Activated CD8-positive, alpha-beta T cell treated with anti-CD3 and anti-CD28 coated beads for 36 hours (primary cell): ENCODE measurements around the gene CECR2. TPM values are rescaled to one million over a fixed set of nuclear protein-coding genes. Genes with fewer than 3 reads are reported as not detected.

Experiments used
- ATAC-seq: fragments of 200-7000 bp; cut with Tn5 transposase; one replicate; pipeline ENCODE4 v1.10.0; 2021; ENCODE audit warnings: mild to moderate bottlenecking, moderate library complexity
- CTCF ChIA-PET: fragments of 350-600 bp; sonication (Branson Sonifier 250); formaldehyde crosslinking; loops from one replicate; lab custom pipeline; 2021; ENCODE audit warnings: antibody characterized with exemption; lab: Charles Lee
- POLR2A ChIA-PET: fragments of 350-600 bp; sonication (Branson Sonifier 250); formaldehyde crosslinking; loops from one replicate; lab custom pipeline; 2021; ENCODE audit warnings: antibody characterized with exemption; lab: Charles Lee
- DNase-seq: peaks from one replicate; pipeline ENCODE4 v3.0.0-alpha.2; 2020
- H3K27ac Mint-ChIP-seq: one replicate; pipeline ENCODE4 v1.8.0; 2021; ENCODE audit warnings: mild to moderate bottlenecking, mixed read lengths
- H3K27me3 Mint-ChIP-seq: one replicate; pipeline ENCODE4 v1.8.0; 2021; ENCODE audit warnings: mixed read lengths
- H3K36me3 Mint-ChIP-seq: one replicate; pipeline ENCODE4 v1.8.0; 2021; ENCODE audit warnings: low read depth, mixed read lengths
- H3K4me1 Mint-ChIP-seq: one replicate; pipeline ENCODE4 v1.8.0; 2021; ENCODE audit warnings: low read depth, mixed read lengths
- H3K4me3 Mint-ChIP-seq: one replicate; pipeline ENCODE4 v1.8.0; 2021; ENCODE audit warnings: mild to moderate bottlenecking, moderate library complexity, mixed read lengths
- H3K9me3 Mint-ChIP-seq: one replicate; pipeline ENCODE4 v1.8.0; 2021; ENCODE audit warnings: mixed read lengths
- intact Hi-C: fragments of 100-400 bp; cut with micrococcal nuclease; formaldehyde crosslinking; loops from one replicate; pipeline ENCODE4 v1.10.0; 2022
- total RNA-seq, 2 experiments: library from RNA; stranded (reverse); gene quantifications; one replicate each; pipeline ENCODE4 v1.2.3, GENCODE V29; 2021
- TF ChIP-seq, protein P1 (sequence below): fragments of 200-600 bp; IDR thresholded peaks from one replicate; pipeline ENCODE4 v1.8.0; 2022; ENCODE audit warnings: antibody characterized with exemption, mild to moderate bottlenecking

CECR2 gene
- total RNA-seq, 2 experiments from 2014 or later = 0.11 to 0.16 TPM

DNA sequence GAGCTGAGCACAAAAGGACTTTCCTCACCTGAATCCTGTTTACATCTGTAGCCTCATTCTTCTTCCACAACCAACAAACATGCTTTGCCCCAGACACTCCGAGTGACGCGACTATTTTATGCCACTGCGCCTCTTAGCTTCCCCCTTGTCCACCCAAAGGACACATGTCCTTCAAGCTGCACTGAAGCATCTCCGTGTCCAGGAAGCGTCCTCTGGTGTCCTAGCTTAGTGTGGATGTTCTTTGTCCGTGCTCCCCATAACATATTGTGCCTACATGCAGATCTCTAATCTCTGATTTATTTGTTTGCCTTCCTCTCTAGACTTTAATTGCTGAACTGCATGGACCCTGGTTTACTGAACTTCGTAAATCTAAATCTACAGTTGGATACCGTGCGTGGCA lies 20.1 kb upstream of the CECR2 start:
- ChIA-PET POLR2A (no interaction called here), CTCF (interaction anchor here (1.4 kb wide), 1 partner anchor 177 kb away, joined by 3 read pairs; no protein-coding TSS in a partner anchor)
- Mint-ChIP-seq H3K9me3 (no peaks in the 10 kb centered on the region), H3K4me1 (no peaks in the 10 kb centered on the region), H3K27me3 (no peaks in the 10 kb centered on the region), H3K36me3 (no peaks in the 10 kb centered on the region), H3K4me3 (no peak overlapping the region), H3K27ac (no peak overlapping the region)
- DNase-seq (no peak), ATAC-seq (no peak)
- intact Hi-C loops = no loop called here
- TF ChIP-seq, protein P1, sequence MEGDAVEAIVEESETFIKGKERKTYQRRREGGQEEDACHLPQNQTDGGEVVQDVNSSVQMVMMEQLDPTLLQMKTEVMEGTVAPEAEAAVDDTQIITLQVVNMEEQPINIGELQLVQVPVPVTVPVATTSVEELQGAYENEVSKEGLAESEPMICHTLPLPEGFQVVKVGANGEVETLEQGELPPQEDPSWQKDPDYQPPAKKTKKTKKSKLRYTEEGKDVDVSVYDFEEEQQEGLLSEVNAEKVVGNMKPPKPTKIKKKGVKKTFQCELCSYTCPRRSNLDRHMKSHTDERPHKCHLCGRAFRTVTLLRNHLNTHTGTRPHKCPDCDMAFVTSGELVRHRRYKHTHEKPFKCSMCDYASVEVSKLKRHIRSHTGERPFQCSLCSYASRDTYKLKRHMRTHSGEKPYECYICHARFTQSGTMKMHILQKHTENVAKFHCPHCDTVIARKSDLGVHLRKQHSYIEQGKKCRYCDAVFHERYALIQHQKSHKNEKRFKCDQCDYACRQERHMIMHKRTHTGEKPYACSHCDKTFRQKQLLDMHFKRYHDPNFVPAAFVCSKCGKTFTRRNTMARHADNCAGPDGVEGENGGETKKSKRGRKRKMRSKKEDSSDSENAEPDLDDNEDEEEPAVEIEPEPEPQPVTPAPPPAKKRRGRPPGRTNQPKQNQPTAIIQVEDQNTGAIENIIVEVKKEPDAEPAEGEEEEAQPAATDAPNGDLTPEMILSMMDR = no peak

DNA sequence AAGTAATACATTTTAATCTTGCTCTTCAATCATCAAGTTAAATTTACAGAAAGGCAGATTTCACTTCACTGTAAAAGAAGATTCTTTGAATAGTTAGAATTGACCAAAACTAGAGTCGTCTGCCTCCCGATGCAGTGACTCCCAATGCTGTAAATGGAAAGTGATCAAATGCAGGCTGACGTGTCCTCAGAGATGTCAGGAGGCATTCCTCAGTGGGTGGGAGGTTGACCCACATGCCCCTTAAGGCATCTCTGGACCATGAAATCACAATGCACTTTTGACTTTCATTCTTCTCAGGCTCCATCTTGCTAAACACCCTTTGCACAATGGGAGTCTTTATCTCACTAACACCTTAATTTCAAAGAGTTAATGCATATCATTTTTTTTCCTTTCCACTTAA lies 19.0 kb upstream of the CECR2 start:
- Mint-ChIP-seq H3K36me3 (no peaks in the 10 kb centered on the region), H3K27me3 (no peaks in the 10 kb centered on the region), H3K27ac (no peak overlapping the region), H3K4me1 (no peaks in the 10 kb centered on the region), H3K4me3 (no peak overlapping the region), H3K9me3 (no peaks in the 10 kb centered on the region)
- intact Hi-C loops = no loop called here
- TF ChIP-seq, protein P1 = no peak
- DNase-seq (no peak), ATAC-seq (no peak)
- CTCF ChIA-PET = no interaction called here
- POLR2A ChIA-PET = no interaction called here

DNA sequence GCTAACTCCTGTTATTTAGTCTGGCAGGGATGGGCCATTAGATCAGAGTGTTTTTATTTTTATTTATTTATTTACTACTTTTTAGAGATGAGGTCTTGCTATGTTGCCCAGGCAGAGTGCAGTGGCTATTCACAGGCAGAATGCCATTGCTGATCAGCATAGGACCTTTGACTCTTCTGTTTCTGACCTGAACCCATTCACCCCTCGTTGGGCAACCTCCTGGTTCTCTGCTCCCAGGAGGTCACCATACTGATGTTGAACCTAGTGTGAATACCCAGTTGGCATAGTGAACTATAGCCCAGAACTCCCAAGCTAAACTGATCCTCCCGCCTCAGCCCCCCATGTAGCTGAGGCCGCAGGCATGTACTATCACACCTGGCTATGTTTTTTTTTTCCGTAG lies 16.5 kb upstream of the CECR2 start:
- intact Hi-C loops = no loop called here
- DNase-seq (no peak), ATAC-seq (no peak)
- H3K4me3 Mint-ChIP-seq = no peak overlapping the region
- no peaks in the 10 kb centered on the region for H3K4me1 Mint-ChIP-seq
- POLR2A ChIA-PET = no interaction called here
- H3K27me3 Mint-ChIP-seq = no peaks in the 10 kb centered on the region
- H3K9me3 Mint-ChIP-seq = no peaks in the 10 kb centered on the region
- TF ChIP-seq, protein P1 = no peak
- CTCF ChIA-PET = no interaction called here
- H3K27ac Mint-ChIP-seq = no peak overlapping the region
- H3K36me3 Mint-ChIP-seq = no peaks in the 10 kb centered on the region

DNA sequence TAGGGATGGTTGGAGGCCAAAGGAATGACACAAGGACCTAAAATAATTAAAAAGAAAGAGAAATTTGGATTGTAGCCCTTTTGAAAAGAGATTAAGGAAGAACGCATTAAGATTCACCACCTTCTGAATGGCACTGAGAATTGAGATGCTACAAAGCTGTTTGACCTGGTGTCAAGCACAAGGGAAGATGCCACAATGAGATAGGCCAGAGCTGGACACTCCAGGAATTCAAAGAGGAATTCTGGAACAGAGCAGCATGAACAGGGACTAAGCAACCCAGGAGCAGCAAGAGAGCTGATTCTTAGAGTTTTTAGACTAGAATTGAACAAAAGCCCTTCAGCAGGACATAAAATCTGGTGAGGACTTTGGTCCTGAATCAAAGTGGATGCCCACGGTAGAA lies 11.6 kb upstream of the CECR2 start:
- ATAC-seq (no peak), DNase-seq (no peak)
- Mint-ChIP-seq H3K4me3 (no peak overlapping the region), H3K27ac (no peak overlapping the region), H3K4me1 (no peaks in the 10 kb centered on the region), H3K9me3 (no peaks in the 10 kb centered on the region), H3K36me3 (no peaks in the 10 kb centered on the region), H3K27me3 (no peaks in the 10 kb centered on the region)
- ChIA-PET POLR2A (no interaction called here), CTCF (interaction anchor here (1.3 to 1.9 kb wide), 2 partner anchors 9 kb away, joined by 3 to 6 read pairs; no protein-coding TSS in a partner anchor)
- TF ChIP-seq, protein P1 = no peak
- intact Hi-C loops = no loop called here

DNA sequence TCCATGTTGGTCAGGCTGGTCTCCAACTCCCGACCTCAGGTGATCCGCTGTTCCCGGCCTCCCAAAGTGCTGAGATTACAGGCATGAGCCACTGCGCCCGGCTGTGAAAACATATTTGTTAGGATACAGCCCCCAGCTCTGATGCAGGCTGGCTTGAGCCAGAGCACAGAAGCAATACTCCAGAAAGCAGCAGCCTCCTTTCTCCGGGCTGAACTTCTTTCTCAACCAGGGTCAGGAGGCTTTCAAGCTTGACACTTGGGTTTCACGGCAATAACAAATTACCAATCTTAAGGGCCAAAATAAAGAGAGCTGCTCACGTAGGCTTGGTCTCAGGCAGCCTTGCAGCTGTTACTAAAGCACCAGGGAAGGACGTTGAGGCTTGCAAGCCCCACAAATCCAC lies 10.8 kb upstream of the CECR2 start:
- Mint-ChIP-seq H3K36me3 (no peaks in the 10 kb centered on the region), H3K4me3 (no peak overlapping the region), H3K27ac (no peak overlapping the region), H3K27me3 (peaks cover 2% of the 10 kb centered on the region), H3K4me1 (no peaks in the 10 kb centered on the region), H3K9me3 (no peaks in the 10 kb centered on the region)
- ChIA-PET CTCF (interaction anchor here (1.3 to 1.9 kb wide), 2 partner anchors 8 to 10 kb away, joined by 3 to 6 read pairs; no protein-coding TSS in a partner anchor), POLR2A (no interaction called here)
- intact Hi-C loops = no loop called here
- no peak for DNase-seq
- TF ChIP-seq, protein P1 = no peak
- ATAC-seq = no peak
